ENCODE results near the gene MDH2. TPM values are rescaled to one million over a fixed set of nuclear protein-coding genes. Genes with fewer than 3 reads are reported as not detected.
"Not testable (repeated sequence)": the region's sequence is repeated elsewhere in the genome, so short reads cannot be mapped to it uniquely, and the experiment has no call there.

MDH2 gene
- total RNA-seq, 1 donor from 2014 or later: 81.8 TPM

DNA sequence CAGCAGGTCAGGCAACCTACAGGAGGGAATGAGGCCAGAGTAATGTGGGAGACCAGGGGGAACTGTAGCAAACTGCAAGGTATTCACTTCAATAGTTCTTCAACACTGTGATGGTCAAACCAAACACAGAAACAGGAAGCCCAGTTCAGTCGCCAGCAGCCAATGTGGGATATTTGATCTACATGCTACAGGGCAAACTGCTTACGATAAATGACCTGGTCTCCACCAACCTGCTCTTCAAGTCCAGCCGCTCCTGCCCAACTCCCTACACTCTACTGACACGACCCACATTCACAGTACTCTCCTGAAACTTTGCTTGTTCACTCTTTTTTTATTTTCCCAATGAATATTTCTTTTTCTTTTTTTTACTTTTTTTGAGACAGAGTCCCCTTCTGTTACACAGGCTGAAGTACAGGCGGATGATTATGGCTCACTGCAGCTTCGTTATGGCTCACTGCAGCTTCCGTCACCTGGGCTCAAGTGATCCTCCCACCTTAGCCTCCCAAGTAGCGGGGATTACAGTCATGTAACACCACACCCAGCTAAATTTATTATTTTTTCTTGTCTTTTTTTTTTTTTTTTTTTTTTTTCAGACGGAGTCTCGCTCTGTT, 42.1 kb downstream of the MDH2 start:
- TF ChIP-seq POLR2A (IDR thresholded peaks at IDR 0.05): no peak
- TF ChIP-seq POLR2AphosphoS5 (IDR thresholded peaks at IDR 0.05; ENCODE audit: insufficient read depth in 1 of 2, low read depth in 1 of 2): no peak
- TF ChIP-seq, protein P1, sequence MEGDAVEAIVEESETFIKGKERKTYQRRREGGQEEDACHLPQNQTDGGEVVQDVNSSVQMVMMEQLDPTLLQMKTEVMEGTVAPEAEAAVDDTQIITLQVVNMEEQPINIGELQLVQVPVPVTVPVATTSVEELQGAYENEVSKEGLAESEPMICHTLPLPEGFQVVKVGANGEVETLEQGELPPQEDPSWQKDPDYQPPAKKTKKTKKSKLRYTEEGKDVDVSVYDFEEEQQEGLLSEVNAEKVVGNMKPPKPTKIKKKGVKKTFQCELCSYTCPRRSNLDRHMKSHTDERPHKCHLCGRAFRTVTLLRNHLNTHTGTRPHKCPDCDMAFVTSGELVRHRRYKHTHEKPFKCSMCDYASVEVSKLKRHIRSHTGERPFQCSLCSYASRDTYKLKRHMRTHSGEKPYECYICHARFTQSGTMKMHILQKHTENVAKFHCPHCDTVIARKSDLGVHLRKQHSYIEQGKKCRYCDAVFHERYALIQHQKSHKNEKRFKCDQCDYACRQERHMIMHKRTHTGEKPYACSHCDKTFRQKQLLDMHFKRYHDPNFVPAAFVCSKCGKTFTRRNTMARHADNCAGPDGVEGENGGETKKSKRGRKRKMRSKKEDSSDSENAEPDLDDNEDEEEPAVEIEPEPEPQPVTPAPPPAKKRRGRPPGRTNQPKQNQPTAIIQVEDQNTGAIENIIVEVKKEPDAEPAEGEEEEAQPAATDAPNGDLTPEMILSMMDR (IDR thresholded peaks at IDR 0.05): no peak
- H3K4me3 ChIP-seq: no peak overlapping the region
- intact Hi-C loops (cut with DNase I): no loop called here
- no peak overlapping the region for H3K27ac ChIP-seq
- DNase-seq (ENCODE audit: extremely low spot score in 2 of 2): no peak
- H3K9me3 ChIP-seq: no peaks in the 10 kb centered on the region
- H3K36me3 ChIP-seq: no peaks in the 10 kb centered on the region
- H3K4me1 ChIP-seq: no peaks in the 10 kb centered on the region
- no peaks in the 10 kb centered on the region for H3K27me3 ChIP-seq

DNA sequence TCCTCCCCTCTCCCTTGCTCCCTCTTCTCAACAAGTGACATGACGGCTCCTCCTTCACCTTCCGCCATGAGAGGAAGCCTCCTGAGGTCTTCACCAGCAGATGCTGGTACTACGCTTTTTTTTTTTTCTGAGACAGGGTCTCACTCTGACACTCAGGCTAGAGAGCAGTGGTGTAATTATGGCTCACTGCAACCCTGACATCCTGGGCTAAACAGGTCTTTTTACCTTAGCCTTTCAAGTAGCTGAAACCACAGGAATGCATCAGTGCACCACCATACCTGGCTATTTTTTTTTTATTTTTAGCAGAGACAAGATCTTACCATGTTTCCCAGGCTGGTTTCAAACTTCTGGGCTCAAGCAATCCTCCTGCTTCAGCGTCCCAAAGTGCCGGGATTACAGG, 43.6 kb downstream of the MDH2 start:
- no peaks in the 10 kb centered on the region for H3K27me3 ChIP-seq
- TF ChIP-seq POLR2A (IDR thresholded peaks at IDR 0.05): no peak
- TF ChIP-seq, protein P1 (IDR thresholded peaks at IDR 0.05): no peak
- TF ChIP-seq POLR2AphosphoS5 (IDR thresholded peaks at IDR 0.05; ENCODE audit: insufficient read depth in 1 of 2, low read depth in 1 of 2): no peak
- no peak overlapping the region for H3K27ac ChIP-seq
- intact Hi-C loops (cut with DNase I): no loop called here
- no peaks in the 10 kb centered on the region for H3K4me1 ChIP-seq
- H3K4me3 ChIP-seq: no peak overlapping the region
- H3K36me3 ChIP-seq: no peaks in the 10 kb centered on the region
- H3K9me3 ChIP-seq: no peaks in the 10 kb centered on the region
- DNase-seq (ENCODE audit: extremely low spot score in 2 of 2): no peak

DNA sequence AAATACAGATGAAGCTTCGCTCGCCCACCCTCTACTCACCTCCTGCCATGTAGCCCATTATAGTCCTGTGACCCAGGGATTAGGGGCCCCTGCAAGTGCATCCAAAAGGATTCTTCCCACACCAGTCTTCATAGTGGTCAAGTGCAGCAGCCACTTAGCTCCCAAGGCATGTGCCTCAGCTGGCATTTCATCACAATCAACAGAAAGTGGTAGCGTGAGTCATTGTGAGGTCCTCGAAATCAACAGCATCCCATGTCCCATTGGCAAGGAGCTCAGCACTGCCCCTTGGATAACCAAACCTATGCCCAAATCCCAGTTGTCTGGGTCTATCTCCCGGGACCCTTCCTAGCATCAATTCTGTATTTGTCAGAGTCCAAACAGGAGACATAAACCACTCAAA, 45.6 kb downstream of the MDH2 start:
- intact Hi-C loops (cut with DNase I); H3K4me1 ChIP-seq; H3K4me3 ChIP-seq; H3K36me3 ChIP-seq; DNase-seq (ENCODE audit: extremely low spot score in 2 of 2); H3K27me3 ChIP-seq; H3K27ac ChIP-seq; H3K9me3 ChIP-seq: not testable (repeated sequence)

DNA sequence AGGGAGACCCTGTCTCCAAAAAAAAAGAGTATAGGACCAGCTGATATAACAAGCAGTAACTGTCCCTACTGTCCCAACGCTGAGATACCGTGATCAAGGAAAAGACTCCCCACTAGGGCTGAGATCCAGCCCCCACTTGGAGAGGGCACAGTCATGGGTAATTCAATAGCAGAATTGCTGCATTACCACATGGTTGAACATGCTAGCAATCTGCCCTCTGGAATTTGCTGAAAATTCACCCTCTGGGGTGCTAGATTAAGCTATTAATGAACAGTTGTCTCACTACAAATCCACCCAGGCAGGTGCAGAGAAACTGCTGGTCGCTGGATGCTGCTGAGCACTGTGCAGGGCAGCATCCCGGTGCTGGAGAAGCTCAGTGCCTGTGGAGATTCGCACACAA, 46.4 kb downstream of the MDH2 start:
- H3K9me3 ChIP-seq; H3K27ac ChIP-seq; intact Hi-C loops (cut with DNase I); H3K4me3 ChIP-seq; H3K36me3 ChIP-seq; H3K4me1 ChIP-seq; DNase-seq (ENCODE audit: extremely low spot score in 2 of 2); H3K27me3 ChIP-seq: not testable (repeated sequence)

DNA sequence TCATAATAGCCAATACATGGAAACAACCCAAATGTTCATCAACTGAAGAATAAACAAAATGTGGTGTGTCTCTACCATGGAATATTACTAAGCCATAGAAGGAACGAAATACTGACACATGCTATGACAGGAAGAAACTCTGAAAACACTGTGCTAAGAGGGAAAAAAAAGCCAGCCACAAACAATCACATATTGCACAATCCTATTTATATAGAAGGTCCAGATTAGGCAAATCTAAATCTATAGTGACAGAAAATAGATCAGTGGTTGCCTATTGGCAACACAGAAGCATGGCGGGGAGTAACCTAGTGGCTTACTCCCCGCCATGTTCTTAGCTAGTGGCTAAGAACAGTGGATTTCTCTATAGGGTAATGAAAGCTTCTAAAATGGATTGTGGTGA, 48.0 kb downstream of the MDH2 start:
- no peak overlapping the region for H3K4me3 ChIP-seq
- no peak overlapping the region for H3K27ac ChIP-seq
- no peaks in the 10 kb centered on the region for H3K27me3 ChIP-seq
- no peaks in the 10 kb centered on the region for H3K9me3 ChIP-seq
- TF ChIP-seq POLR2A (IDR thresholded peaks at IDR 0.05) (no peak), POLR2AphosphoS5 (IDR thresholded peaks at IDR 0.05; ENCODE audit: insufficient read depth in 1 of 2, low read depth in 1 of 2) (no peak)
- TF ChIP-seq, protein P1 (IDR thresholded peaks at IDR 0.05): no peak
- no peak for DNase-seq (ENCODE audit: extremely low spot score in 2 of 2)
- intact Hi-C loops (cut with DNase I): loop anchor here (5.0 kb wide), 1 partner anchor 1959 kb away; no protein-coding TSS in a partner anchor
- H3K4me1 ChIP-seq: no peaks in the 10 kb centered on the region
- H3K36me3 ChIP-seq: no peaks in the 10 kb centered on the region

DNA sequence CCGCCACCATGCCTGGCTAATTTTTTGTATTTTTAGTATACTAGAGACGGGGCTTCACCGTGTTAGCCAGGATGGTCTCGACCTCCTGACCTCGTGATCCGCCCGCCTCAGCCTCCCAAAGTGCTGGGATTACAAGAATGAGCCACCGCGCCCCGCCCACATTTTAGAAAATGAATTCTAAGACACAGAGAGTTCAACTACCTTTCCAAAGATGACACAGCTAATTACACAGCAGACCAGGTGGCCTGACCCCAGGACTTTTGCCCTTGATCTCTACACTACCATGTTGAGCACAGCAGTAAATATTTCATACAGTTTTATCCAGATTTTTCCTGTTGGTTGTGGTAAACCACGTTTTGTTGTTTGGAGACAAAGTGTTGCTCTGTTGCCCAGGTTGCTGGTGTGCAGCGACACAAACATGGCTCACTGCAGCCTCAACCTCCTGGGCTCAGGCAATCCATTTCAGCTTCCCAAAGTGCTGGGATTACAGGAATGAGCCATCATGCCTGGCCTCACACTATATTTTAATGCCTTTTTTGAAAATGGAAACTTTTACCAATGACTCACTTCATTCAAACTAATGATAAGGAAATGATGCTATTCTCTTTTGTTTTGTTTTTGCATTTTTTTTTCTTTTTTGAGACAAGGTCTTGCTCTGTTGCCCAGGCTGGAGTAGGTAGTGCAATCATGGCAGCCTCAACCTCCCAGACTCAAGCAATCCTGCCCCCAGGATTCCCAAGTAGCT, 54.0 kb downstream of the MDH2 start:
- H3K4me3 ChIP-seq; DNase-seq (ENCODE audit: extremely low spot score in 2 of 2); H3K36me3 ChIP-seq; H3K27ac ChIP-seq; H3K27me3 ChIP-seq; H3K9me3 ChIP-seq; intact Hi-C loops (cut with DNase I); H3K4me1 ChIP-seq: not testable (repeated sequence)

DNA sequence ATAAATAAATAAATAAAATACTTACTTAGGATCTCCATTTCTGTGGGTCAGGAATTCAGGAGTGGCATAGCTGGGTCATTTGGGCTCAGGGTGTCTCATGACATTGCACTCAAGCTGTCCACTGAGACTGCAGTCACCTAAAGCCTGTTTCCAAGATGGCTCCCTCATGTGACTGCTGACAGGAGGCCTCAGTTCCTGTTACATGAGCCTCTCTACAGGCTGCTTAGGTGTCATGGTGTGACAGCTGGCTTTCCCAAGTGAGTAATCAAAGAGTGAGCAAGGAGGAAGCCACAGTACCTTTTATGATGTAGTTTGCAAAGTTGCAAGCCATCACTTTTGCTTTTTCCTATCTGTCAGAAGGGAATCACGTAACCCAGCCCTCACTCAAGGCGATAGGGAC, 55.9 kb downstream of the MDH2 start:
- H3K27ac ChIP-seq; intact Hi-C loops (cut with DNase I); H3K9me3 ChIP-seq; H3K4me3 ChIP-seq; H3K36me3 ChIP-seq; DNase-seq (ENCODE audit: extremely low spot score in 2 of 2); H3K27me3 ChIP-seq: not testable (repeated sequence)
- H3K4me1 ChIP-seq: peaks cover 16% of the 10 kb centered on the region

DNA sequence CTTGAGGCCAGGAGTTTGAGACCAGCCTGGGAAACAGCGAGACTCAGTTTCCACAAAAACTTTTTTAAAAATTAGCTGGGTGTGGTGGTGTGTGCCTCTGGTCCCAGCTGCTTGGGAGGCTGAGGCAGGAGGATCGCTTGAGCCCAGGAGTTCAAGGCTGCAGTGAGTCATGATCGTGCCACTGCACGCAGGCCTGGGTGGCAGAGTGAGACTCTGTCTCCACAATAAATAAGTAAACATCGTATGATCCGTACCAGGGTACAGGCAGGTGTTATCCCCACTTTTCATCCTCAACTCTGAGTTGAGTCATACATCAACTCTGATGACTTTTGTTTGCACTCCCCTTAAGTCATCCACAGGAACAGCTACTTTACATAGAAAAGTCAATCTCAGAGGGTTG, 58.2 kb downstream of the MDH2 start:
- H3K9me3 ChIP-seq; H3K27ac ChIP-seq; DNase-seq (ENCODE audit: extremely low spot score in 2 of 2); H3K36me3 ChIP-seq; H3K27me3 ChIP-seq; H3K4me3 ChIP-seq: not testable (repeated sequence)
- H3K4me1 ChIP-seq: peaks cover 21% of the 10 kb centered on the region
- intact Hi-C loops (cut with DNase I): loop anchor here (5.0 kb wide), 1 partner anchor 1474 kb away; no protein-coding TSS in a partner anchor

Measured in vagina (tissue), 2 donors.